Activated CD8-positive, alpha-beta T cell treated with anti-CD3 and anti-CD28 coated beads for 36 hours (primary cell): Measurements from ENCODE around the gene MYO1A. TPM values are rescaled to one million over a fixed set of nuclear protein-coding genes. Genes with fewer than 3 reads are reported as not detected.
"Not testable (repeated sequence)": the region's sequence is repeated elsewhere in the genome, so short reads cannot be mapped to it uniquely, and the experiment has no call there.

Source experiments
- ATAC-seq: fragments of 200-7000 bp; cut with Tn5 transposase; one replicate; pipeline ENCODE4 v1.10.0; 2021; ENCODE audit warnings: mild to moderate bottlenecking, moderate library complexity
- CTCF ChIA-PET: fragments of 350-600 bp; sonication (Branson Sonifier 250); formaldehyde crosslinking; loops from one replicate; lab custom pipeline; 2021; ENCODE audit warnings: antibody characterized with exemption; lab: Charles Lee
- POLR2A ChIA-PET: fragments of 350-600 bp; sonication (Branson Sonifier 250); formaldehyde crosslinking; loops from one replicate; lab custom pipeline; 2021; ENCODE audit warnings: antibody characterized with exemption; lab: Charles Lee
- DNase-seq: peaks from one replicate; pipeline ENCODE4 v3.0.0-alpha.2; 2020
- H3K27ac Mint-ChIP-seq: one replicate; pipeline ENCODE4 v1.8.0; 2021; ENCODE audit warnings: mild to moderate bottlenecking, mixed read lengths
- H3K27me3 Mint-ChIP-seq: one replicate; pipeline ENCODE4 v1.8.0; 2021; ENCODE audit warnings: mixed read lengths
- H3K36me3 Mint-ChIP-seq: one replicate; pipeline ENCODE4 v1.8.0; 2021; ENCODE audit warnings: low read depth, mixed read lengths
- H3K4me1 Mint-ChIP-seq: one replicate; pipeline ENCODE4 v1.8.0; 2021; ENCODE audit warnings: low read depth, mixed read lengths
- H3K4me3 Mint-ChIP-seq: one replicate; pipeline ENCODE4 v1.8.0; 2021; ENCODE audit warnings: mild to moderate bottlenecking, moderate library complexity, mixed read lengths
- H3K9me3 Mint-ChIP-seq: one replicate; pipeline ENCODE4 v1.8.0; 2021; ENCODE audit warnings: mixed read lengths
- CTCF ChIP-seq: fragments of 200-600 bp; IDR thresholded peaks from one replicate; pipeline ENCODE4 v1.8.0; 2022; ENCODE audit warnings: antibody characterized with exemption, mild to moderate bottlenecking
- intact Hi-C: fragments of 100-400 bp; cut with micrococcal nuclease; formaldehyde crosslinking; loops from one replicate; pipeline ENCODE4 v1.10.0; 2022
- total RNA-seq, 2 experiments: library from RNA; stranded (reverse); gene quantifications; one replicate each; pipeline ENCODE4 v1.2.3, GENCODE V29; 2021

MYO1A gene
- total RNA-seq, 2 experiments from 2014 or later = 2.1 to 2.6 TPM

DNA sequence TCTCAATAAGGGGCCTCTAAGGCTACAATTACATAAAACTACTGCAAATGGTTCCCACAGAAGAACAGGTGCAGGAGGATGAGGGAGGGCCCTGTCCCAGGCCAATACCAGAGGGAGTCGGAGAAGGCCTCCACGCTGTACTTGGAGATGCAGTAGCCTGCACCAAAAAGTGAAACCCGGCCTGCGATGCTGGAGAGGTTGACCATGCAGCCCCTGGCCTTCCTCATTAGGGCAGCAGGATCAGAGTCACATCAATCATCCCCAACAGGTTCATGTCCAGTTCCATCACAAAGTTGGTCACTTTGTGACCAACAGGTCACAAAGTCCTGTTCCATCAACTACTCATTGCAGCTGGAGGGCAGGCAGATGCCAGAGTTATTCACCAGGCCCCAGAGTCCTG is 66.5 kb downstream of the MYO1A start:
- Mint-ChIP-seq H3K4me3 (no peak overlapping the region), H3K27ac (no peak overlapping the region), H3K36me3 (no peaks in the 10 kb centered on the region), H3K9me3 (no peaks in the 10 kb centered on the region), H3K27me3 (peaks cover 1% of the 10 kb centered on the region), H3K4me1 (peaks cover 5% of the 10 kb centered on the region)
- ChIA-PET POLR2A (no interaction called here), CTCF (interaction anchor here (1.0 kb wide), 1 partner anchor 226 kb away, joined by 4 read pairs; no protein-coding TSS in a partner anchor)
- TF ChIP-seq CTCF = no peak
- no peak for ATAC-seq
- DNase-seq = no peak
- intact Hi-C loops = loop anchor here (10.0 kb wide), 1 partner anchor 139 kb away; no protein-coding TSS in a partner anchor

- H3K4me1 Mint-ChIP-seq, H3K4me3 Mint-ChIP-seq, H3K36me3 Mint-ChIP-seq, DNase-seq, POLR2A ChIA-PET, H3K27me3 Mint-ChIP-seq, ATAC-seq, H3K9me3 Mint-ChIP-seq, H3K27ac Mint-ChIP-seq: not testable (repeated sequence)
- CTCF ChIA-PET = interaction anchor here (1.0 to 1.3 kb wide), 2 partner anchors 142 to 225 kb away, joined by 4 read pairs; no protein-coding TSS in a partner anchor
- intact Hi-C loops = loop anchor here (10.0 kb wide), 1 partner anchor 138 kb away; no protein-coding TSS in a partner anchor
Measured at GRCh38 chr12:56982578-56983236, 67.2 kb downstream of the MYO1A start.

DNA sequence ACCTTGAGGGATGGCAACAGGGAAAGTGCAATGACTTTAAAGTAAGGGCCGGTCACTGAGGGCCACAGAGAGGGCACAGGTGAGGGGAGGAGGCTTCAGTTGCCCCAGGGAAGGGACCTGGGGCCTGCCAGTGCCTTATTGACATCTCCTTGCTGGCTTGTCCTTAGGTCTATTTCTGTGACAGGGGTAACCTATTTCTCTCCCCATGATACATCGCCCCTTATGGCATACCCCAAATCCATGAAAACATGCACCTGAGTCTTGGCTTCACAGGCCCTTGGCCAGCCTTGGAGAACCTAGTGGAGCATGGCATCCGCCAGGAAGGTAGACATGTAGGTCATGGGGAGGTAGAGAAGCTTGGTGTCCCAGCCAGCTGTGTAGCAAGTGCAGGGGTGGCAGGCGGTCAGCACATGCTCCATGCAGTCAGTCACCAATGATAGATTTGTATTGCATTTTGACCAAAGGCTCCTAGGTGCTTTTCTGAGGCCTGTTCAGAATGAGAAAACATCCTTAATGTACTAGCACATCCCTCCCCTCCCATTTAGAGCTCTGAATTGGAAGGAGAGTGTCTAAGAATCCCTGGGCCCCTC is 68.9 kb downstream of the MYO1A start:
- Mint-ChIP-seq H3K9me3 (no peaks in the 10 kb centered on the region), H3K4me3 (no peak overlapping the region), H3K27me3 (no peaks in the 10 kb centered on the region), H3K4me1 (no peaks in the 10 kb centered on the region), H3K27ac (no peak overlapping the region), H3K36me3 (no peaks in the 10 kb centered on the region)
- intact Hi-C loops = loop anchor here (10.0 kb wide), 1 partner anchor 136 kb away; no protein-coding TSS in a partner anchor
- no peak for TF ChIP-seq CTCF
- ATAC-seq (no peak), DNase-seq (no peak)
- ChIA-PET CTCF (interaction anchor here (1.3 kb wide), 1 partner anchor 141 kb away, joined by 4 read pairs; no protein-coding TSS in a partner anchor), POLR2A (interaction anchor here (1.0 kb wide), 1 partner anchor 360 kb away, joined by 4 read pairs; no protein-coding TSS in a partner anchor)

DNA sequence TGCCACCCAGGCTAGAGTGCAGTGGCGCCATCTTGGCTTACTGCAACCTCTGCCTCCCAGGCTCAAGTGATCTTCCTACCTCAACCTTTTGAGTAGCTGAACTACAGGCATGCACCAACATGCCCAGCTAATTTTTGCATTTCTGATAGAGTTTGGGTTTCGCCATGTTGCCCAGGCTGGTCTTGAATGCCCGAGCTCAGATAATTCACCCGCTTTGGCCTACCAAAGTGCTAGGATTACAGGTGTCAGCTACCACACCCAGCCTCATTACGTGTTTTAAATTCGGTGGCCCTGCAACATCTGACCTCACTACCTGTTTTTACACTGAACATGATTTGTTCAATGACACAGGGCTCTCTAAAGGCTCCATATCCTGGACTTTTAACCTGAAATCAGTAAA is 69.7 kb downstream of the MYO1A start:
- Mint-ChIP-seq H3K4me3 (no peak overlapping the region), H3K9me3 (no peaks in the 10 kb centered on the region), H3K27ac (no peak overlapping the region), H3K36me3 (no peaks in the 10 kb centered on the region), H3K27me3 (no peaks in the 10 kb centered on the region), H3K4me1 (no peaks in the 10 kb centered on the region)
- CTCF ChIA-PET = interaction anchor here (2.1 kb wide), 1 partner anchor 8 kb away, joined by 10 read pairs; no protein-coding TSS in a partner anchor
- DNase-seq (no peak), ATAC-seq (no peak)
- intact Hi-C loops = loop anchor here (10.0 kb wide), 1 partner anchor 135 kb away; no protein-coding TSS in a partner anchor
- TF ChIP-seq CTCF = no peak
- POLR2A ChIA-PET = no interaction called here

DNA sequence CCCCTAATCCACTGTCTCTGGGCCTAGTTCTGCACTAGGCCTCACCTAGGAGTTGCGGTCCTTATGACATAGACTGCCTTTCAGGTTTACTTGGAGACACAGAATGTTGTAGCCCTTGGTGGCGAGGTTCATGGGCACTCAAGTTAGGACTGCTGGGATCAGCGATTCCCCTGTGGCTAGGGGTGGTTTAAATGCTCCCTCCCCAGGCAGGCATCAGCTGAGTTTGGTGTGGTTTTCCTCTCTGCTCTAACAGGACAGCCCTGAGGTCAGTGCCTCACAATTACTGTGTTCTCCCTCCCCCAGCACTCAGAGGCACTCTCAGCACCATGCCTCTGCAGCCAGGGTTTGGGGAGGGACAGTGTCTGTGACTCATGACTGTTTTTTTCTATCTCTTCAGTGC is 70.3 kb downstream of the MYO1A start:
- intact Hi-C loops = loop anchor here (10.0 kb wide), 1 partner anchor 135 kb away; no protein-coding TSS in a partner anchor
- ChIA-PET POLR2A (no interaction called here), CTCF (interaction anchor here (1.3 to 2.1 kb wide), 2 partner anchors 9 to 202 kb away, joined by 3 to 10 read pairs; no protein-coding TSS in a partner anchor)
- no peak overlapping the region for H3K27ac Mint-ChIP-seq
- H3K4me1 Mint-ChIP-seq = no peaks in the 10 kb centered on the region
- no peaks in the 10 kb centered on the region for H3K9me3 Mint-ChIP-seq
- H3K4me3 Mint-ChIP-seq = no peak overlapping the region
- TF ChIP-seq CTCF = no peak
- H3K36me3 Mint-ChIP-seq = no peaks in the 10 kb centered on the region
- DNase-seq (no peak), ATAC-seq (no peak)
- H3K27me3 Mint-ChIP-seq = no peaks in the 10 kb centered on the region

Other genes starting within 250 kb of the MYO1A start
- gene SDR9C7, start 115.7 kb downstream of the MYO1A start, total RNA-seq = not detected
- gene RDH16, start 92.5 kb downstream of the MYO1A start, total RNA-seq = under 1 TPM; 0.34 to 0.36 TPM
- 1 to 10 TPM; 5.1 to 5.5 TPM for gene ZBTB39, start 43.6 kb downstream of the MYO1A start, total RNA-seq
- under 1 TPM; 0.34 to 0.54 TPM for gene TAC3, start 33.6 kb downstream of the MYO1A start, total RNA-seq
- 10 to 100 TPM; 76.1 to 80.6 TPM for gene NEMP1, start 28.7 kb upstream of the MYO1A start, total RNA-seq
- gene NAB2, start 39.0 kb upstream of the MYO1A start, total RNA-seq = 10 to 100 TPM; 69.3 to 70.8 TPM
- 100 to 1,000 TPM; 207 to 209 TPM for gene STAT6, start 61.2 kb upstream of the MYO1A start, total RNA-seq
- gene LRP1, start 78.4 kb upstream of the MYO1A start, total RNA-seq = 1 to 10 TPM; 1.5 to 1.9 TPM
- not detected for gene LRP1-AS, start 97.5 kb upstream of the MYO1A start, total RNA-seq
- gene NXPH4, start 166.7 kb upstream of the MYO1A start, total RNA-seq = under 1 TPM; 0.41 to 0.45 TPM
- 100 to 1,000 TPM; 480 to 529 TPM for gene SHMT2, start 179.6 kb upstream of the MYO1A start, total RNA-seq
- 1 to 10 TPM; 1.7 to 2.1 TPM for gene STAC3, start 201.1 kb upstream of the MYO1A start, total RNA-seq